ENCODE results near the gene CCDC57. TPM values are rescaled to one million over a fixed set of nuclear protein-coding genes. Genes with fewer than 3 reads are reported as not detected.

Gene CCDC57
- total RNA-seq, 2 donors from 2014 or later = 24.5 to 46.1 TPM

DNA sequence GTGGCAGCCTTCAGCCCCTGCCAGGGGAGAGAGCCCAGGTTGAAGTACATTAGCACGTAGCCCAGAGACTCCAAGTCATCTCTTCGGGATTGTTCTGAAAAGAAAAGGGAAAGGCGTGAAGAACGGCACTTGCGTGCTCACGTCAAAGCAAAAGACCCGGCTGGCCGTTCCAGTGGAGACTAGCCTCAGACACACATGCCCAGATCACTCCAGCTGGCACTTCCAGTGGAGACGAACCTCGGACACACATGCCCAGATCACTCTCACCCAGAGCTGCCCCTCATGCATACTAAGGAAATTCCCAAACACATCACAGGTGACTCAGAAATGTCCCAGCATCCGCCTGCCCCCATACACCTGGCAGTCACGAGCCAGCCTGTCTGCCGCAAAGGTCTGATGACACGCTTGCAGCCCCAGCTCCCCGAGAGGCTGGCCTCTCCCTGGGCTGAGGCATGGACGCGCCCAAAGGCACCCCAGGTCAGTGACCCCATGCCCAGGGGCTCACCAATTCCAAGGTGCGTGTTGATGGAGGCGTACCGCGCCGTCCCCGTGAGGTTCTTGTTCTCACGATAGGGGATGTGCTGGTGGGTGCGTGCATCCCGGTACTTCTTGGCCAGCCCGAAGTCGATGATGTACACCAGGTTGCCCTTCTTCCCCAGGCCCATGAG is 40.0 kb upstream of the CCDC57 start:
- Histone ChIP-seq H3K9me3 (no peaks in the 10 kb centered on the region), H3K27me3 (no peaks in the 10 kb centered on the region), H3K4me1 (no peaks in the 10 kb centered on the region), H3K4me3 (no peak overlapping the region), H3K36me3 (peaks cover 52% of the 10 kb centered on the region), H3K27ac (no peak overlapping the region), H3K9ac (ENCODE audit: low read depth in 2 of 2, low read length in 2 of 2) (no peak overlapping the region)
- intact Hi-C loops (cut with DNase I) = no loop called here
- TF ChIP-seq, protein P1, sequence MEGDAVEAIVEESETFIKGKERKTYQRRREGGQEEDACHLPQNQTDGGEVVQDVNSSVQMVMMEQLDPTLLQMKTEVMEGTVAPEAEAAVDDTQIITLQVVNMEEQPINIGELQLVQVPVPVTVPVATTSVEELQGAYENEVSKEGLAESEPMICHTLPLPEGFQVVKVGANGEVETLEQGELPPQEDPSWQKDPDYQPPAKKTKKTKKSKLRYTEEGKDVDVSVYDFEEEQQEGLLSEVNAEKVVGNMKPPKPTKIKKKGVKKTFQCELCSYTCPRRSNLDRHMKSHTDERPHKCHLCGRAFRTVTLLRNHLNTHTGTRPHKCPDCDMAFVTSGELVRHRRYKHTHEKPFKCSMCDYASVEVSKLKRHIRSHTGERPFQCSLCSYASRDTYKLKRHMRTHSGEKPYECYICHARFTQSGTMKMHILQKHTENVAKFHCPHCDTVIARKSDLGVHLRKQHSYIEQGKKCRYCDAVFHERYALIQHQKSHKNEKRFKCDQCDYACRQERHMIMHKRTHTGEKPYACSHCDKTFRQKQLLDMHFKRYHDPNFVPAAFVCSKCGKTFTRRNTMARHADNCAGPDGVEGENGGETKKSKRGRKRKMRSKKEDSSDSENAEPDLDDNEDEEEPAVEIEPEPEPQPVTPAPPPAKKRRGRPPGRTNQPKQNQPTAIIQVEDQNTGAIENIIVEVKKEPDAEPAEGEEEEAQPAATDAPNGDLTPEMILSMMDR (IDR thresholded peaks at IDR 0.05) = no peak
- no peak for DNase-seq

DNA sequence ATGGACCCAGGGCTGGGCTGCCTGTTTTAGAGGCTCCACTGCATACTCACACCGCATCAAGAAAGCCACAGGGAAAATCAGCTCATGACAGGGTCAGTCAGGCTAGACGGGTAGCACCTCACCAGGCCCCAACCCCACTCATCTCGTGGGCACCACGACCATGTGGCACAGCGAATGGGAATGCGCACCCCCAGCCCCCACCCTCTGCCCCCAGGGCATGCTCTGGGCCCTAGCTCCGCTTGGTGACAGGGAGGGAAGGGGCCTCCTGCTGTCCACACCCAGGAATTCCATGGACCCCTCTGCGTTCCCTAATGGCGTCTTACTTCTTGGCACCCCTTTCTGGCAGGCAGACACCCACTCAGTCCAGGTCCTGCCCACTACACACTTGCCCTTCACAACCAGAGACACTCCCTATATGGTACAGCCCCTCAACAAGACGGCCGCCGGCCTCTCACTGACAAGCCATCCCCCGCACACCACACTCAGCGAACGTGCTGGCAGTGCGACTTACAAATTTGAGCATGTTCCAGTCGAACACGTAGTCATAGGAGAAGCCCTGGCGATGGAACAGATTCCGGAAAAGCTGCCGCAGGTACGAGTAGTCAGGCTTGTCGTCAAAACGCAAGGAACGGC is 38.3 kb upstream of the CCDC57 start:
- no peaks in the 10 kb centered on the region for H3K9me3 ChIP-seq
- H3K36me3 ChIP-seq = peaks cover 59% of the 10 kb centered on the region
- no peaks in the 10 kb centered on the region for H3K27me3 ChIP-seq
- intact Hi-C loops (cut with DNase I) = no loop called here
- no peak overlapping the region for H3K9ac ChIP-seq (ENCODE audit: low read depth in 2 of 2, low read length in 2 of 2)
- no peak for DNase-seq
- peaks cover 5% of the 10 kb centered on the region for H3K4me1 ChIP-seq
- TF ChIP-seq, protein P1 (IDR thresholded peaks at IDR 0.05) = no peak
- no peak overlapping the region for H3K4me3 ChIP-seq
- no peak overlapping the region for H3K27ac ChIP-seq

DNA sequence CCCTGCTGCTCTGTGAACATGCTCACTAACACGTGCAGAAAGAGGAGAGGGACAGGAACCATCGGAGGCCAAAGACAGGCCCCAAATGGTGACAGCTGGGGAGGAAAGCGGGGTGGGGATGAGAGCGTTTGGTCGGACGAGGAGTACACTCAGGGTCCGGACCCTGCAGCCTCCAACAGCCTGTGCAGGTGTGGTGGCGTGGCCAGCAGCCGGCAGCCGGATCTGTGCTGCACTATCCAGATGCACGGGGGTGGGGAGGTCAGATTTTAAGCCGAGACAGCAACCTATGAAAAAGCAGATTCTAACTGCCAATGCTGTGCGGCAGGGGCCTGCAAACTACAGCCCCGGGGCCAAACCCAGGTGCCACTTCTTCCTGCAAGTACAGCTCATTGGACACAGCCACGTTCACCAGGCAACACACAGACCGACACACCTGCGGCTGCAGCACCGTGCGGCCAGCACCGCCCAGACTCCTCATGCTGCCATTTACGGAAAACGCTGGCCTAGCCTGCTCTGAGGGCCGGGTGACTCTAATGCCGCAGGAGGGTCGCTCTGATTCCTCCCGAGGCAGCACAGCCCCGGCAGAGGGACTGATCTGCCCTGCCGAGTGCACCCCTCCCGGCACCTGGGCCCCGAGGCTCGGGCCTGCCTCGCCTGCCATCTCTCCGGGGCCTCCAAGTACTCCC is 37.4 kb upstream of the CCDC57 start:
- H3K4me1 ChIP-seq = peaks cover 5% of the 10 kb centered on the region

DNA sequence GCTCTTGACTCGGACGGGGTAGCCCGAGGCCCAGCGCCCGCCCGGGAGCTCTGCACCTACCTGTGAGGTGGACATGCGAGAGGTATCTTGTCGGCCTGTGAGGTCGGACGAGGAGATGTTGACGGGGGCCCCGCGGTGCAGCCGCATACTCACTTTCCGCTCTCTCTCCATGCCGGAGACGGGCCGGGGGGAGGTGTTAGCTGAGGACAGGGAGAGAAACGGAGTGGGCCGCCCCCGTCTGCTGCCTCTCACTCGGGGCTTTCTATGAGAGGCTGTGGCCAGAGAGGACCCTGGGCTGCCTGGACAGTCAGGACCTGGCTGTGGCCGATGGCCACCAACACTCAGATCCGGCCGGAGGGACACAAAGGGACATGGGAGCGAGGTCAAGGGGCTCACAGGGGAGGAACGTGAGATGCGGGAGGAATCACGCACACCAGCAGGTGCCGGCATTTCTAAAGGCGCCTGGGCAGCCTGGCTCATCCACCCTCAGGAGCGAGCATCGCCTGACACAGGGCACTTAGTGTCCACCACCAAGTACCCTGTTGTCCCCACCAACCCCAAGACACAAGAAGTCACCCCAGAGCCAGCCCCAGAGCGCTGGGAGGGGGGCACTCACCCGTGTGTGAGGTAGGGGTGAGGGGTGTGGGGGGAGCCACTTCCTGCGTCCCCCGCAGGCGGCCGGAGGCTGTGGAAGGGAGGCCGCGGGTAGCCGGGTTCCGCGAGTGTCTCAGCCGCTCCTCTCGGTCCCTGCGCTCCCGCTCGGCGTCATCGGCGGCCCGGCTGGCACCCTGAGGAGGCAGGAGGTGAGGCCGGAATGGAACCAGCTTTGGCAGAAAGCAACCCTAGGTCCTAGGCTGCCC is 36.4 kb upstream of the CCDC57 start:
- H3K27ac ChIP-seq = no peak overlapping the region
- intact Hi-C loops (cut with DNase I) = no loop called here
- H3K4me1 ChIP-seq = peaks cover 13% of the 10 kb centered on the region
- H3K9me3 ChIP-seq = no peaks in the 10 kb centered on the region
- no peak for DNase-seq
- H3K9ac ChIP-seq (ENCODE audit: low read depth in 2 of 2, low read length in 2 of 2) = no peak overlapping the region
- H3K27me3 ChIP-seq = no peaks in the 10 kb centered on the region
- no peak overlapping the region for H3K4me3 ChIP-seq
- TF ChIP-seq, protein P1 (IDR thresholded peaks at IDR 0.05) = no peak
- peaks cover 65% of the 10 kb centered on the region for H3K36me3 ChIP-seq

More for the DNA sequence above, 37.4 kb upstream of the CCDC57 start:
- TF ChIP-seq, protein P1 (IDR thresholded peaks at IDR 0.05) = no peak
- Histone ChIP-seq H3K27me3 (no peaks in the 10 kb centered on the region), H3K9ac (ENCODE audit: low read depth in 2 of 2, low read length in 2 of 2) (no peak overlapping the region), H3K9me3 (no peaks in the 10 kb centered on the region), H3K27ac (no peak overlapping the region), H3K36me3 (peaks cover 62% of the 10 kb centered on the region), H3K4me3 (no peak overlapping the region)
- DNase-seq = no peak
- intact Hi-C loops (cut with DNase I) = no loop called here
